Hematopoietic multipotent progenitor cell (in vitro differentiated cells): ENCODE results near the gene PMS1. TPM values are rescaled to one million over a fixed set of nuclear protein-coding genes. Genes with fewer than 3 reads are reported as not detected.
"Not testable (repeated sequence)": the region's sequence is repeated elsewhere in the genome, so short reads cannot be mapped to it uniquely, and the experiment has no call there.

Experiments
- DNase-seq, 3 donors: peaks; one replicate each; pipeline ENCODE4 v3.0.0-alpha.2; 2011 to 2015; ENCODE audit warnings: low read depth in 2 of 3, low spot score in 2 of 3
- total RNA-seq: library from RNA; depleted of rRNA; stranded (reverse); fragments of >200 nt; gene quantifications from one replicate; pipeline ENCODE4 v1.2.3, GENCODE V29; 2012

The PMS1 gene
- total RNA-seq, result 12.4 TPM

GRCh38 chr2:189783927-189784867 lies at the start of gene PMS1, which contains the start of gene ORMDL1:
PMS1 (plus strand) TSS chr2:189784450; CDS start chr2:189791810, 7,360 bp downstream.
ORMDL1 (minus strand) TSS chr2:189784339; CDS start chr2:189782595, 1,744 bp downstream.
- peak; percentile 93 to 96 (median 96) for DNase-seq

DNA sequence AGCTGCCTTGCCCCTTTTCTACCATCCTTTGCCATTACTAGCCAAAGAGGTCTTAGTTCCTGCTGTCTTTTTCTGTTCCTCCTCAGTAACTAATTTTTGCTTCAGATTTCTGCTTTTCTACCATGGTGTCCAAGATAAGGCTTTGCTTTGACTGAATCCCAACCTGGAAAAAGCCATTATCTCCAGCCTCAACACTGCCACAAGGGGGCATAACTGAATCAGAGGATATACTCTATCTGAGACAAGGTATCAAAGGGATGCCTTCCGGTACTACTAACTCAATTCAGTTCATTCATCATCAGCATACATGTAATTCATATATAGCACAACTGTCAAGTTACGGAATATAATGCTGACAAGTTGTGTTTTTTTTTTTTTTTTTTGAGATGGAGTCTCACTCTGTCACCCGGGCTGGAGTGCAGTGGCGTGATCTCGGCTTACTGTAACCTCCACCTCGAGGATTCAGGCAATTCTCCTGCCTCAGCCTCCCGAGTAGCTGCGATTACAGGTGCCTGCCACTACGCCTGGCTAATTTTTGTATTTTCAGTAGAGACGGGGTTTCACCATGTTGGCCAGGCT lies 33.1 kb upstream of the PMS1 start:
- peak in 2 of 3 donors; percentile 31 to 58 for DNase-seq

GRCh38 chr2:189756311-189756952 lies 27.8 kb upstream of the PMS1 start:
- DNase-seq, result no peak

- DNase-seq, result not testable (repeated sequence)
These were observed 24.1 kb upstream of the PMS1 start for GRCh38 chr2:189760154-189760553.

DNA sequence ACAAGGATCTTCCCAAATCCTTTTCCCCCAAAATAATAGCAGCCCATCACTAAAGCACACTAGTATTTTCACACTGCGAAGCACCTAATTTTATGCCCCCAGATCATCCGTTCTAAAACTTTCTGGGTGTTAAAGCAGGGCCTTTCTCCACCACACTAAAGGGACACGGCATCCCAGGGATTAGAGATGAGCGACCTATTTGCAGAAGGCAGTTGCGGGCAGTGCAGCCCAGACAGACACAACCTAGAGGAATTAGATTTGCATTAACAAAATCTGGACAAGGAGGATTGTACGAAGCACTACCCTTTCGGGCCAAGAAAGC lies 22.1 kb upstream of the PMS1 start:
- no peak for DNase-seq

GRCh38 chr2:189762551-189763298 lies 21.5 kb upstream of the PMS1 start, which contains the start of gene OSGEPL1:
OSGEPL1 (minus strand) TSS chr2:189762792; CDS start chr2:189761640, 1,152 bp downstream.
- DNase-seq, result peak; percentile 78 to 98 (median 98)

- DNase-seq, result peak in 1 of 3 donors; percentile 45
These were observed 20.2 kb upstream of the PMS1 start for GRCh38 chr2:189763908-189764661.

GRCh38 chr2:189770590-189771322 lies 13.5 kb upstream of the PMS1 start:
- DNase-seq, result no peak

GRCh38 chr2:189772212-189772611 lies 12.0 kb upstream of the PMS1 start:
- no peak for DNase-seq

DNA sequence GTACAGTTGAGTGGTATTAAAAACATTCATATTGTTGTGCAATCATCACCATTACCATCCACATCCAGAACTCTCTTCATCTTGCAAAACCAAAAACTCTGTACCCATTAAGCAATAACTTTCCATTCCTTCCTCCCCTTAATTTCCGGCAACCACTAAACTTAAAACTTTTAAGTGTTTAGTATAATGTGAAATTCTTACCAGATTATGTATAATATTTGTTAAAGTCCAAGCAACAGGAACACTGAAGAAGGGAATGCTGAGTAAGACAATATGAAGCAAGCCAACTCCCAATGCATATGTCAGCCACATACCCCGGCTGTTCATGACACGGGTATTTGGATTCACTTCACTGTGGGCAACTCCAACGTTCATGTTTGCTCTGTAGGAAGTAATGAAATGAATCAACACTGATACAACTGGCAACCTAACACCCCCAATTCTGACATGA lies 2.0 kb upstream of the PMS1 start:
- no peak for DNase-seq

- DNase-seq, result peak in 1 of 3 donors; percentile 34
These were observed 761 bp upstream of the PMS1 start for GRCh38 chr2:189783451-189783926.

DNA sequence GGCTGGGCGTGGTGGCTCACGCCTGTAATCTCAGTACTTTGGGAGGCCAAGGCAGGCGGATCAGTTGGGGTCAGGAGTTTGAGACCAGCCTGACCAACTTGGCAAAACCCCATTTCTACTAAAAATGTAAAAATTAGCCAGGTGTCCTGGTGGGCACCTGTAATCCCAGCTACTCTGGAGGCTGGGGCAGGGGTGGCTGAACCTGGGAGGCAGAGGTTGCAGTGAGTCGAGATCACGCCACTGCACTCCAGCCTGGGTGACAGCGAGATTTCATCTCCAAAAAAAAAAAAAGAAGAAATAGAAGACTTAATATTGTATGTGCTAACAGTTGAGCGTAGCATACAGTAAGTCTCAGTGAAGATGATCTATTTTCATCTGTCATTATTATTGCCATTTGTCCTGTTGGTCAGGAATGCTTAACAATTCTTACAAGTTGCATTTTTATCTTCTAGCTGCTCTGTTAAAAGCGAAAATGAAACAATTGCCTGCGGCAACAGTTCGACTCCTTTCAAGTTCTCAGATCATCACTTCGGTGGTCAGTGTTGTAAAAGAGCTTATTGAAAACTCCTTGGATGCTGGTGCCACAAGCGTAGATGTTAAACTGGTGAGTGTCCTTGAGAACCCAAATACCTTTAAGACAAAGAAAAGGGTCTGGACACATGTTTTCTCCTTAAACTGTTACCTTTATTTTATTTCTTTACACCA lies 7.2 kb downstream of the PMS1 start:
- no peak for DNase-seq

DNA sequence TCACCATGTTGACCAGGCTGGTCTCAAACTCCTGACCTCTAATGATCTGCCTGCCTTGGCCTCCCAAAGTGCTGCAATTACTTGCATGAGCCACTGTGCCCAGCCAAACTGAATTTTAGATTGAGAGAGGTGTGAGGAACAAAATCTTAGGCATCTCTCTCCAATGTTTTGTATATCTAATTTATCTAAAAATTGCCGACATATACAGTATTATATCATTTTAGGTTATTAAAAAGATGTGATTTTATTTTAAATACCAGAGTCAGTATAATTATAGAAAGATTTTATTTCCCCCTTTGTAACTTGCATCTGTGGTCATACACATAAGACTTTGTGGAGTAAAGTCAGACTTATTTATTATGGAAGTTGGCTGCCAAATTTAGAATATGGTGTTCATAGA lies 10.1 kb downstream of the PMS1 start:
- no peak for DNase-seq

- DNase-seq, result no peak
These were observed 13.7 kb downstream of the PMS1 start for GRCh38 chr2:189797902-189798301.

- DNase-seq, result peak in 2 of 3 donors; percentile 27 to 61
These were observed 14.2 kb downstream of the PMS1 start for GRCh38 chr2:189798312-189799029.

- no peak for DNase-seq
These were observed 14.7 kb downstream of the PMS1 start for GRCh38 chr2:189799030-189799331.

- no peak for DNase-seq
These were observed 15.3 kb downstream of the PMS1 start for GRCh38 chr2:189799531-189799930.

- DNase-seq, result no peak
These were observed 18.2 kb downstream of the PMS1 start for GRCh38 chr2:189802396-189802912.
